Erythroblast (primary cell): ENCODE data around the gene KRTAP3-1.
A peak's percentile ranks its signal among the peaks of the same experiment; 100 is the strongest.

Experiments used
- DNase-seq, 2 experiments: peaks; one replicate each; lab custom pipeline; 2025; lab: John Stamatoyannopoulos, UW
- GATA1 ChIP-seq: IDR thresholded peaks from 2 replicates; pipeline ENCODE4 v1.6.1; 2011; ENCODE audit warnings: low read depth, mild to moderate bottlenecking, control low read depth, low read length, moderate library complexity
- POLR2A ChIP-seq: IDR thresholded peaks from 2 replicates; pipeline ENCODE4 v1.6.1; 2011; ENCODE audit warnings: mild to moderate bottlenecking, low read length

The KRTAP3-1 gene

DNA sequence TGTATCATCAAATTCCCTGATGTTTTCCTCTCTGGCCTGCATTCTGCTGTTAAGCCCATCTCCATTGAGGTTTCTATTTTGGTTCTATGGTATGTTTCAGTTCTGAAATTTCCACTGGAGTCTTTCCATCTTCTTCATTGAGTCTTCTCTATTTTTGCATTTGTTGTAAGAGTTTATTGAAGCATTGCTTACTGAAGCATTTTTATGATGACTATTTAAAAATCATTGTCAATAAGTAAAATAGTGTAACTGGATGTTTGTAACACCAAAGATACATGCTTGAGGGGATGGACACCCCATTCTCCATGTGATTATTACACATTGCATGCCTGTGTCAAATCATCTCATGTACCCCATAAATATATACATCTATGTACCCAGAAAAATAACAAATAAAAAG lies 33.4 kb downstream of the KRTAP3-1 start:
- DNase-seq: no peak
- TF ChIP-seq GATA1: no peak
- TF ChIP-seq POLR2A: no peak

GRCh38 chr17:40974366-40974765 lies 34.6 kb downstream of the KRTAP3-1 start:
- TF ChIP-seq POLR2A (no peak), GATA1 (no peak)
- no peak for DNase-seq

GRCh38 chr17:40967582-40967981 lies 41.3 kb downstream of the KRTAP3-1 start:
- TF ChIP-seq GATA1: no peak

GRCh38 chr17:40966848-40967247 lies 42.1 kb downstream of the KRTAP3-1 start, which contains the start of gene KRT39:
Gene KRT39, minus strand, starts transcription at chr17:40966948. Its CDS starts 92 bp downstream, at chr17:40966856.
- TF ChIP-seq GATA1: no peak
- no peak for TF ChIP-seq POLR2A

More at GRCh38 chr17:40967582-40967981, 41.3 kb downstream of the KRTAP3-1 start:
- DNase-seq: no peak

GRCh38 chr17:40963838-40964237 lies 45.1 kb downstream of the KRTAP3-1 start:
- TF ChIP-seq POLR2A (no peak), GATA1 (no peak)
- peak in 1 of 2 experiments; percentile 20 for DNase-seq

More at GRCh38 chr17:40966848-40967247, 42.1 kb downstream of the KRTAP3-1 start, which contains the start of gene KRT39:
- no peak for DNase-seq

DNA sequence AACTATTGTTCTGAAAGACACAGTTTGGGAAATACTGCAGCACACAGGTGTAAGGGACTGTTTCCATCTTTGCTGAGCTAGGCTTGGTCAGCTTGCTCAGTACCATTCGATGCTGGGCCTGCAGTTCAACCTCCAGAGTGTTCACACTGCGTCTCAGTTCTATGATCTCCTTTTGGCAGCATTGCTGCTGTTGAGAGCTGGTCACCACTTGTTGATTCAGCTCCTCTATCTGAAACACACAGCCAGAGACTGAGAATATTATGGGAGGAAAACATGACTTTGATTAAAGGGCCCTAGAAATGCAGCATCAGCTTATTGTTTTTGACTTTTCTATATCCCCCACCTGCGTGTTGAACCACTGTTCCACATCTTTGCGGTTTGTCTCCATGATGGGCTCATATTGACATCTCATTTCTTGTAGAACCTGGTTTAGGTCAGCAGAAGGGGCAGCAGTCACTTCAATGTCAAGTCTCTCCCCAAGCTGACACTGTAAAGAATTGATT lies 46.8 kb downstream of the KRTAP3-1 start:
- no peak for DNase-seq
- no peak for TF ChIP-seq POLR2A
- TF ChIP-seq GATA1: no peak

DNA sequence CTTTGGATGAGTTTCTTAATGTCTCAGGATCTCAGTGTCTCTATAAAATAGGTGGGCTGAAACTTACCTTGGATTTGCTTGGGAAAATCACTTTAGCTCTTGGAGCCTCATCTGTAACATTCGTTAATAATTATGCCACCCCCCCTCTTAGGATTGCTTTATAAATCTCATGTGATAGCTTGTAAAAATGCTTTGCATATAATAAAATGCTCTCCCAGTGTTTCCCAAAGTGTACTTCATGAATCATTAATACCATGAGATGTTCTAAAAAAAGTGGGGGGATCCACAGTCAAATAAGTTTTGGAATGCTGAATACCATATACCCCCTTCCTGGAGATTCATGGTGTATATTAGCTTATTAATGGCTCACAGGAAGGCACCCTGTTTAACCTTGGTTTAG lies 47.3 kb downstream of the KRTAP3-1 start:
- TF ChIP-seq POLR2A (no peak), GATA1 (no peak)

DNA sequence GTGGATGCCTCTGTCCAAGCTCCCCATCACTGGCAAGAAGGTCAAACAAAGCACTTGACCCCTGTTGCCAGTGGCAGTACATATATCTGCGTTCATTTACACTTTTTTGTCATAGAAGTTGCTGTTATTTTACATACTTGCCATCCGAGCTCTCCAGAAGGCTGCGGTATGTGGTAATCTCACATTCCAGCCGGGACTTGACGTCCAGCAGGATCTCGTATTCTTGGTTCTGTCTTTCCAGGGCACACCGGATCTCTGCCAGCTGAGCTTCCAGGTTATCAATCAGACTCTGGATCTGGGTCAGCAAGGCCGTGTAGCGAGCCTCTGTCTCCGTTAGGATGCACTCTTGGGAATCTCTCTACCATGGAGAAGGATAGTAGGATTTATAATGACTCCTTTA lies 48.8 kb downstream of the KRTAP3-1 start:
- TF ChIP-seq GATA1 (no peak), POLR2A (no peak)
- DNase-seq: no peak

More for the DNA sequence above, 47.3 kb downstream of the KRTAP3-1 start:
- no peak for DNase-seq
